HEK293T (cell line): ENCODE measurements around the gene SMAD4.
"Not testable (repeated sequence)": the region's sequence is repeated elsewhere in the genome, so short reads cannot be mapped to it uniquely, and the experiment has no call there.

ENCODE experiments used
- CTCF ChIA-PET: fragments of 350-600 bp; formaldehyde crosslinking; extraction: SDS; loops from one replicate; lab custom pipeline; 2021; ENCODE audit warnings: antibody characterized with exemption, inconsistent platforms; lab: Yijun Ruan, JAX
- POLR2A ChIA-PET: fragments of 350-600 bp; formaldehyde crosslinking; extraction: SDS; loops from one replicate; lab custom pipeline; 2020; ENCODE audit warnings: antibody characterized with exemption, inconsistent platforms; lab: Yijun Ruan, JAX
- DNase-seq: peaks from one replicate; pipeline ENCODE4 v3.0.0; 2012; ENCODE audit warnings: mixed read lengths; ENCODE audit errors: extremely low spot score
- ARNT ChIP-seq: fragments of 450-650 bp; IDR thresholded peaks from 2 replicates; pipeline ENCODE4 v1.6.1; 2017; ENCODE audit warnings: mild to moderate bottlenecking
- BHLHE40 ChIP-seq: fragments of 450-650 bp; IDR thresholded peaks from 2 replicates; pipeline ENCODE4 v1.6.1; 2016; ENCODE audit warnings: mild to moderate bottlenecking, moderate library complexity, borderline replicate concordance
- CTBP1 ChIP-seq: fragments of 450-650 bp; IDR thresholded peaks from 2 replicates; pipeline ENCODE4 v1.6.1; 2016; ENCODE audit warnings: borderline replicate concordance
- ELF4 ChIP-seq: fragments of 450-650 bp; IDR thresholded peaks from 2 replicates; pipeline ENCODE4 v1.6.1; 2017; ENCODE audit warnings: antibody characterized with exemption
- FOXA1 ChIP-seq: fragments of 450-650 bp; IDR thresholded peaks from 2 replicates; pipeline ENCODE4 v1.6.1; 2016; ENCODE audit warnings: mild to moderate bottlenecking
- FOXK2 ChIP-seq: fragments of 450-650 bp; IDR thresholded peaks from 2 replicates; pipeline ENCODE4 v1.6.1; 2016; ENCODE audit warnings: mild to moderate bottlenecking
- FOXM1 ChIP-seq: fragments of 450-650 bp; IDR thresholded peaks from 2 replicates; pipeline ENCODE4 v1.6.1; 2017; ENCODE audit warnings: mild to moderate bottlenecking, borderline replicate concordance
- HDGF ChIP-seq: fragments of 450-650 bp; IDR thresholded peaks from 2 replicates; pipeline ENCODE4 v1.6.1; 2017; ENCODE audit warnings: antibody characterized with exemption, borderline replicate concordance
- L3MBTL2 ChIP-seq: fragments of 450-650 bp; conservative IDR thresholded peaks from 2 replicates; pipeline ENCODE4 v1.6.1; 2016; ENCODE audit warnings: mild to moderate bottlenecking
- LEF1 ChIP-seq: fragments of 450-650 bp; IDR thresholded peaks from 2 replicates; pipeline ENCODE4 v1.6.1; 2017; ENCODE audit warnings: mild to moderate bottlenecking, borderline replicate concordance
- NFRKB ChIP-seq: fragments of 450-650 bp; IDR thresholded peaks from 2 replicates; pipeline ENCODE4 v1.6.1; 2016; ENCODE audit warnings: mild to moderate bottlenecking, moderate library complexity
- SP1 ChIP-seq: fragments of 450-650 bp; IDR thresholded peaks from 2 replicates; pipeline ENCODE4 v1.6.1; 2017
- SUZ12 ChIP-seq: fragments of 450-650 bp; IDR thresholded peaks from 2 replicates; pipeline ENCODE4 v1.6.1; 2016; ENCODE audit warnings: mild to moderate bottlenecking
- TARDBP ChIP-seq: fragments of 450-650 bp; IDR thresholded peaks from 2 replicates; pipeline ENCODE4 v1.6.1; 2016
- ZNF384 ChIP-seq: fragments of 450-650 bp; IDR thresholded peaks from 2 replicates; pipeline ENCODE4 v1.6.1; 2016
- TF ChIP-seq, protein P1 (sequence below): fragments of 450-650 bp; IDR thresholded peaks from 2 replicates; pipeline ENCODE4 v1.6.1; 2016

SMAD4 gene

DNA sequence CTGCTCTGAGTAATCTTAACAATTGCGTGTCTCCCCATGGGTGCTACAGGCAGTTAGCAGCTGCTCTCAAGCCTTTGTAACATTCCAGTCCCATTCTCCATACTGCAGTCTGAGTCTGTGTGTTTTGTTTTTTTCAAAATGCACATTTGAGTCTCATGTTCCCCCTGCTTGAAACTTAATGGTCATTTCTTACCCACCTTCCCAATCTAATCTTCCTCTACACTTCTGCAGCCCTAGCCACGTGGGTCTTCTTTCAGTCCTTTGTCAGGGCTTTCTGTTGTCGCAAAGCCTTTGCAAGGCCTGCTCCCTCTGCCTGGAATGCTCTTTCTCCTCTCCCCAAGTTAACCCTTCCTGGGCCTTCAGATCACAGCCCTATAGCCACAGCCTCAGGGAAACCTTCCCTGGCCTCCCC, 37.7 kb upstream of the SMAD4 start:
- no peak for TF ChIP-seq NFRKB
- no peak for TF ChIP-seq FOXK2
- TF ChIP-seq LEF1, result no peak
- no peak for TF ChIP-seq ELF4
- TF ChIP-seq HDGF, result no peak
- no peak for TF ChIP-seq ZNF384
- TF ChIP-seq SP1, result no peak
- DNase-seq, result no peak
- CTCF ChIA-PET, result no interaction called here
- POLR2A ChIA-PET, result no interaction called here

DNA sequence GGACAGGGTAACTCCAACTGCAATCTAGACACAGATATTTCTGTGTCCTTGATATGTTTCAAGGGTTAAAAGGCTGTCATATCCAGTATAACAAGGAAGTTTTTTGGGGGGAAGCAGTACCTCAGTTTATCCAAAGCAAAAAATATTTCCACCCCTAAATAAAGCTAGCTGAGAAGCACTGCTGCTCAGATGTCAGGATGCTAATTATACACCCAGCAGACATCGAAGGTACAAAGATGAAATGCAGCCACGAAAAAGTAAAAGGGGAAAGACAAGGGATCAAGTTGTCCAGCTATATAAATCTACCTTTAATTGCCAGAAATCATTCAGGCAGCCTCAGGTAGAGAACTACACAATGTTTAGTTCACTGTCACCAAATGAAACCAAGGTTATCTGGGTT, 36.0 kb upstream of the SMAD4 start:
- ChIA-PET POLR2A (no interaction called here), CTCF (no interaction called here)
- TF ChIP-seq NFRKB (no peak), TARDBP (no peak), SP1 (no peak), LEF1 (no peak), SUZ12 (no peak), FOXM1 (no peak), FOXA1 (no peak)
- TF ChIP-seq, protein P1, sequence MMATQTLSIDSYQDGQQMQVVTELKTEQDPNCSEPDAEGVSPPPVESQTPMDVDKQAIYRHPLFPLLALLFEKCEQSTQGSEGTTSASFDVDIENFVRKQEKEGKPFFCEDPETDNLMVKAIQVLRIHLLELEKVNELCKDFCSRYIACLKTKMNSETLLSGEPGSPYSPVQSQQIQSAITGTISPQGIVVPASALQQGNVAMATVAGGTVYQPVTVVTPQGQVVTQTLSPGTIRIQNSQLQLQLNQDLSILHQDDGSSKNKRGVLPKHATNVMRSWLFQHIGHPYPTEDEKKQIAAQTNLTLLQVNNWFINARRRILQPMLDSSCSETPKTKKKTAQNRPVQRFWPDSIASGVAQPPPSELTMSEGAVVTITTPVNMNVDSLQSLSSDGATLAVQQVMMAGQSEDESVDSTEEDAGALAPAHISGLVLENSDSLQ, result no peak
- no peak for DNase-seq

- DNase-seq, POLR2A ChIA-PET, CTCF ChIA-PET: not testable (repeated sequence)
Measured at GRCh38 chr18:51003174-51003573, 26.8 kb upstream of the SMAD4 start.

GRCh38 chr18:51006061-51006818, 23.8 kb upstream of the SMAD4 start:
- ChIA-PET CTCF (interaction anchor here (0.7 to 1.0 kb wide), 2 partner anchors 19 to 22 kb away, joined by 3 read pairs; no protein-coding TSS in a partner anchor), POLR2A (interaction anchor here (1.2 kb wide), 1 partner anchor 24 kb away, joined by 5 read pairs; the partner anchor contains the start of gene SMAD4)
- DNase-seq, result no peak
- TF ChIP-seq BHLHE40 (no peak), FOXA1 (no peak), LEF1 (no peak), FOXK2 (no peak), L3MBTL2 (no peak), ARNT (no peak), SP1 (no peak), TARDBP (no peak), HDGF (no peak), ZNF384 (no peak), ELF4 (no peak), SUZ12 (no peak), FOXM1 (no peak), NFRKB (no peak), CTBP1 (no peak)
- TF ChIP-seq, protein P1, result no peak

- CTCF ChIA-PET, result interaction anchor here (0.7 to 1.0 kb wide), 2 partner anchors 18 to 21 kb away, joined by 3 read pairs; no protein-coding TSS in a partner anchor
- no peak for DNase-seq
- TF ChIP-seq BHLHE40 (no peak), ARNT (no peak), LEF1 (no peak), CTBP1 (no peak), FOXA1 (no peak), SP1 (no peak)
- POLR2A ChIA-PET, result interaction anchor here (1.2 kb wide), 1 partner anchor 23 kb away, joined by 5 read pairs; the partner anchor contains the start of gene SMAD4
Measured at GRCh38 chr18:51006948-51007789, 22.8 kb upstream of the SMAD4 start.

DNA sequence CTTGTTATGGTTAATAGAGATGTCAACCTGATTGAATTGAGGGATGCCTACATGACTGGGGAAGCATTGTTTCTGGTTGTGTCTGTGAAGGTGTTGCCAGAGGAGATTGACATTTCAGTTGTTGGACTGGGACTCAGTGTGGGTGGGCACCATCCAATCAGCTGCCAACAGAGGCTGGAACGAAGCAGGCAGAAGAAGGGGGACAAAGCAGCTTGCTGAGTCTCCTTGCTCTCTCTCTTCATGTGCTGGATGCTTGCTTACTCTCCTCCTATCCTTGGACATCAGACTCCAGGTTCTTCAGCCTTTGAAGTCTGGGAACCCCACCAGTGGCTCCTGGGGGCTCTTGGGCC, 22.2 kb upstream of the SMAD4 start:
- CTCF ChIA-PET, result no interaction called here
- no peak for DNase-seq
- POLR2A ChIA-PET, result interaction anchor here (1.2 kb wide), 1 partner anchor 22 kb away, joined by 5 read pairs; the partner anchor contains the start of gene SMAD4
- TF ChIP-seq, protein P1, result peak; percentile 49
- no peak for TF ChIP-seq FOXK2
